Measurements from ENCODE around the gene BMP8A. TPM values are rescaled to one million over a fixed set of nuclear protein-coding genes. Genes with fewer than 3 reads are reported as not detected.

The BMP8A gene
- total and polyA plus RNA-seq, 9 of the 15 experiments (the other 6 are each of a cell fraction or from before 2014, with no cell fraction given) = 0.05 to 0.31 TPM; not detected in 7

DNA sequence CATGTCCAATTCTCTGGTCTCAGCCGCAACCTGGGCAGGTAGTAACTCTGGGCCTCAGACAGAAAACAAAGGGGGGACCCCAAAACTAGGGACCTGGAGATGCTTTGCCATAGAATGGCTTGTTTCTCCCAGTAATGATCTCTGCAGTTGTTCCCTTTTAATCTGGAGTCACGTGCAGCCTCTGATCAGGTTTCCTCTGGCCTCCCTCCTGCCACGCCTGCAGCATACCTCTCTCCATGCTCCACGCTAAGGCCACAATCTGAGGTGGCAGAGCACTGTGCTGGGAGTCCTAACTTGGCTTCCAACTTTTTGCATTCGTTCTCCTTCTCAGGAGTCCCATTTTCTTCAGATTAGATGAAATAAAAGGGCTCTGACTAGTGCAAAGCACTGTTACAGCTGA is 83.2 kb downstream of the BMP8A start (continued):
- TF ChIP-seq POLR2AphosphoS2 (IDR thresholded peaks at IDR 0.05; ENCODE audit: low read length) (no peak), ZNF212 (CRISPR knock-in tag; IDR thresholded peaks at IDR 0.05) (no peak), SIN3A (IDR thresholded peaks at IDR 0.05; ENCODE audit: borderline replicate concordance in 2 of 2, control insufficient read depth in 1 of 2, low read depth in 2 of 2, low read length in 2 of 2) (peak; percentile 51; a peak in 1 of 4 replicates), SETDB1 (IDR thresholded peaks at IDR 0.05; ENCODE audit: low read length) (no peak), ZNF76 (CRISPR knock-in tag; IDR thresholded peaks at IDR 0.05; ENCODE audit: borderline replicate concordance) (no peak), MNT (conservative IDR thresholded peaks at IDR 0.05) (peak; percentile 48 to 72), SMARCE1 (IDR thresholded peaks at IDR 0.05) (no peak), MECOM (CRISPR knock-in tag; IDR thresholded peaks at IDR 0.05) (no peak), NCOA4 (IDR thresholded peaks at IDR 0.05; ENCODE audit: partially characterized antibody) (no peak), XRCC5 (IDR thresholded peaks at IDR 0.05; ENCODE audit: low read depth, low read length) (0 out of 2 replicates have a peak, but pooled peaks have one; percentile 2), SFPQ (IDR thresholded peaks at IDR 0.05; ENCODE audit: low read depth, low read length) (no peak), PRPF4 (IDR thresholded peaks at IDR 0.05; ENCODE audit: insufficient read depth, low read depth, low read length, poor library complexity, severe bottlenecking) (no peak), SMAD1 (IDR thresholded peaks at IDR 0.05; ENCODE audit: low read depth, low read length, partially characterized antibody) (peak; percentile 40), CBFA2T3 (IDR thresholded peaks at IDR 0.05) (no peak)
- TF ChIP-seq, protein P1, sequence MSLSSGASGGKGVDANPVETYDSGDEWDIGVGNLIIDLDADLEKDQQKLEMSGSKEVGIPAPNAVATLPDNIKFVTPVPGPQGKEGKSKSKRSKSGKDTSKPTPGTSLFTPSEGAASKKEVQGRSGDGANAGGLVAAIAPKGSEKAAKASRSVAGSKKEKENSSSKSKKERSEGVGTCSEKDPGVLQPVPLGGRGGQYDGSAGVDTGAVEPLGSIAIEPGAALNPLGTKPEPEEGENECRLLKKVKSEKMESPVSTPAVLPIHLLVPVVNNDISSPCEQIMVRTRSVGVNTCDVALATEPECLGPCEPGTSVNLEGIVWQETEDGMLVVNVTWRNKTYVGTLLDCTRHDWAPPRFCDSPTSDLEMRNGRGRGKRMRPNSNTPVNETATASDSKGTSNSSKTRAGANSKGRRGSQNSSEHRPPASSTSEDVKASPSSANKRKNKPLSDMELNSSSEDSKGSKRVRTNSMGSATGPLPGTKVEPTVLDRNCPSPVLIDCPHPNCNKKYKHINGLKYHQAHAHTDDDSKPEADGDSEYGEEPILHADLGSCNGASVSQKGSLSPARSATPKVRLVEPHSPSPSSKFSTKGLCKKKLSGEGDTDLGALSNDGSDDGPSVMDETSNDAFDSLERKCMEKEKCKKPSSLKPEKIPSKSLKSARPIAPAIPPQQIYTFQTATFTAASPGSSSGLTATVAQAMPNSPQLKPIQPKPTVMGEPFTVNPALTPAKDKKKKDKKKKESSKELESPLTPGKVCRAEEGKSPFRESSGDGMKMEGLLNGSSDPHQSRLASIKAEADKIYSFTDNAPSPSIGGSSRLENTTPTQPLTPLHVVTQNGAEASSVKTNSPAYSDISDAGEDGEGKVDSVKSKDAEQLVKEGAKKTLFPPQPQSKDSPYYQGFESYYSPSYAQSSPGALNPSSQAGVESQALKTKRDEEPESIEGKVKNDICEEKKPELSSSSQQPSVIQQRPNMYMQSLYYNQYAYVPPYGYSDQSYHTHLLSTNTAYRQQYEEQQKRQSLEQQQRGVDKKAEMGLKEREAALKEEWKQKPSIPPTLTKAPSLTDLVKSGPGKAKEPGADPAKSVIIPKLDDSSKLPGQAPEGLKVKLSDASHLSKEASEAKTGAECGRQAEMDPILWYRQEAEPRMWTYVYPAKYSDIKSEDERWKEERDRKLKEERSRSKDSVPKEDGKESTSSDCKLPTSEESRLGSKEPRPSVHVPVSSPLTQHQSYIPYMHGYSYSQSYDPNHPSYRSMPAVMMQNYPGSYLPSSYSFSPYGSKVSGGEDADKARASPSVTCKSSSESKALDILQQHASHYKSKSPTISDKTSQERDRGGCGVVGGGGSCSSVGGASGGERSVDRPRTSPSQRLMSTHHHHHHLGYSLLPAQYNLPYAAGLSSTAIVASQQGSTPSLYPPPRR (CRISPR knock-in tag; IDR thresholded peaks at IDR 0.05; ENCODE audit: borderline replicate concordance) = 0 out of 2 replicates have a peak, but pooled peaks have one; percentile 0
- TF ChIP-seq, protein P2, sequence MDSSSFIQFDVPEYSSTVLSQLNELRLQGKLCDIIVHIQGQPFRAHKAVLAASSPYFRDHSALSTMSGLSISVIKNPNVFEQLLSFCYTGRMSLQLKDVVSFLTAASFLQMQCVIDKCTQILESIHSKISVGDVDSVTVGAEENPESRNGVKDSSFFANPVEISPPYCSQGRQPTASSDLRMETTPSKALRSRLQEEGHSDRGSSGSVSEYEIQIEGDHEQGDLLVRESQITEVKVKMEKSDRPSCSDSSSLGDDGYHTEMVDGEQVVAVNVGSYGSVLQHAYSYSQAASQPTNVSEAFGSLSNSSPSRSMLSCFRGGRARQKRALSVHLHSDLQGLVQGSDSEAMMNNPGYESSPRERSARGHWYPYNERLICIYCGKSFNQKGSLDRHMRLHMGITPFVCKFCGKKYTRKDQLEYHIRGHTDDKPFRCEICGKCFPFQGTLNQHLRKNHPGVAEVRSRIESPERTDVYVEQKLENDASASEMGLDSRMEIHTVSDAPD (CRISPR knock-in tag; IDR thresholded peaks at IDR 0.05) = no peak
- TF ChIP-seq, protein P3, sequence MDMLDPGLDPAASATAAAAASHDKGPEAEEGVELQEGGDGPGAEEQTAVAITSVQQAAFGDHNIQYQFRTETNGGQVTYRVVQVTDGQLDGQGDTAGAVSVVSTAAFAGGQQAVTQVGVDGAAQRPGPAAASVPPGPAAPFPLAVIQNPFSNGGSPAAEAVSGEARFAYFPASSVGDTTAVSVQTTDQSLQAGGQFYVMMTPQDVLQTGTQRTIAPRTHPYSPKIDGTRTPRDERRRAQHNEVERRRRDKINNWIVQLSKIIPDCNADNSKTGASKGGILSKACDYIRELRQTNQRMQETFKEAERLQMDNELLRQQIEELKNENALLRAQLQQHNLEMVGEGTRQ (CRISPR knock-in tag; IDR thresholded peaks at IDR 0.05) = peak; percentile 82

Data from K562 (cell line).